ENCODE measurements around the gene TAF4. TPM values are rescaled to one million over a fixed set of nuclear protein-coding genes. Genes with fewer than 3 reads are reported as not detected.

TAF4 gene, protein sequence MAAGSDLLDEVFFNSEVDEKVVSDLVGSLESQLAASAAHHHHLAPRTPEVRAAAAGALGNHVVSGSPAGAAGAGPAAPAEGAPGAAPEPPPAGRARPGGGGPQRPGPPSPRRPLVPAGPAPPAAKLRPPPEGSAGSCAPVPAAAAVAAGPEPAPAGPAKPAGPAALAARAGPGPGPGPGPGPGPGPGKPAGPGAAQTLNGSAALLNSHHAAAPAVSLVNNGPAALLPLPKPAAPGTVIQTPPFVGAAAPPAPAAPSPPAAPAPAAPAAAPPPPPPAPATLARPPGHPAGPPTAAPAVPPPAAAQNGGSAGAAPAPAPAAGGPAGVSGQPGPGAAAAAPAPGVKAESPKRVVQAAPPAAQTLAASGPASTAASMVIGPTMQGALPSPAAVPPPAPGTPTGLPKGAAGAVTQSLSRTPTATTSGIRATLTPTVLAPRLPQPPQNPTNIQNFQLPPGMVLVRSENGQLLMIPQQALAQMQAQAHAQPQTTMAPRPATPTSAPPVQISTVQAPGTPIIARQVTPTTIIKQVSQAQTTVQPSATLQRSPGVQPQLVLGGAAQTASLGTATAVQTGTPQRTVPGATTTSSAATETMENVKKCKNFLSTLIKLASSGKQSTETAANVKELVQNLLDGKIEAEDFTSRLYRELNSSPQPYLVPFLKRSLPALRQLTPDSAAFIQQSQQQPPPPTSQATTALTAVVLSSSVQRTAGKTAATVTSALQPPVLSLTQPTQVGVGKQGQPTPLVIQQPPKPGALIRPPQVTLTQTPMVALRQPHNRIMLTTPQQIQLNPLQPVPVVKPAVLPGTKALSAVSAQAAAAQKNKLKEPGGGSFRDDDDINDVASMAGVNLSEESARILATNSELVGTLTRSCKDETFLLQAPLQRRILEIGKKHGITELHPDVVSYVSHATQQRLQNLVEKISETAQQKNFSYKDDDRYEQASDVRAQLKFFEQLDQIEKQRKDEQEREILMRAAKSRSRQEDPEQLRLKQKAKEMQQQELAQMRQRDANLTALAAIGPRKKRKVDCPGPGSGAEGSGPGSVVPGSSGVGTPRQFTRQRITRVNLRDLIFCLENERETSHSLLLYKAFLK
- 13.9 to 18.9 TPM (median 16.9 TPM) in 5 replicates for total RNA-seq (2022; extraction: Qiagen RNA extraction)

GRCh38 chr20:62065674-62066338 is at the start of gene TAF4:
Gene TAF4 (minus strand): TSS chr20:62065881. CDS start chr20:62065810, 71 bp downstream.

Other genes starting within 250 kb of the TAF4 start
- 24.6 to 26.7 TPM (median 24.9 TPM) in 5 replicates for gene LSM14B, start 56.6 kb upstream of the TAF4 start, total RNA-seq (2022; extraction: Qiagen RNA extraction)
- gene PSMA7, start 77.5 kb upstream of the TAF4 start, total RNA-seq (2022; extraction: Qiagen RNA extraction), result 485 to 562 TPM (median 551 TPM) in 5 replicates
- gene SS18L1, start 77.9 kb upstream of the TAF4 start, total RNA-seq (2022; extraction: Qiagen RNA extraction), result 8.1 to 9.5 TPM (median 9.0 TPM) in 5 replicates
- 33.3 to 41.8 TPM (median 36.8 TPM) in 5 replicates for gene MTG2, start 117.1 kb upstream of the TAF4 start, total RNA-seq (2022; extraction: Qiagen RNA extraction)
- not detected in 5 replicates for gene HRH3, start 154.4 kb upstream of the TAF4 start, total RNA-seq (2022; extraction: Qiagen RNA extraction)
- 17.8 to 19.6 TPM (median 18.4 TPM) in 5 replicates for gene OSBPL2, start 172.6 kb upstream of the TAF4 start, total RNA-seq (2022; extraction: Qiagen RNA extraction)
- gene ADRM1, start 237.1 kb upstream of the TAF4 start, total RNA-seq (2022; extraction: Qiagen RNA extraction), result 161 to 183 TPM (median 177 TPM) in 5 replicates

All from A549 treated with Hydrocortisone at 1 μM for 4 hours (cell line).